ENCODE results near the gene TVP23C.
"Not testable (repeated sequence)": the region's sequence is repeated elsewhere in the genome, so short reads cannot be mapped to it uniquely, and the experiment has no call there.

GRCh38 chr17:15583313-15583712 lies 20.0 kb upstream of the TVP23C start:
- TF ChIP-seq EZH2 (IDR thresholded peaks at IDR 0.05; ENCODE audit: borderline replicate concordance, low read length); CTCF (IDR thresholded peaks at IDR 0.05; ENCODE audit: low read length): not testable (repeated sequence)
